K562 (cell line): Measurements from ENCODE around the gene NDUFA5. TPM values are rescaled to one million over a fixed set of nuclear protein-coding genes. Genes with fewer than 3 reads are reported as not detected.

Source experiments
- CEBPB ChIP-seq: fragments of 450-650 bp; IDR thresholded peaks from 2 replicates; pipeline ENCODE4 v1.6.1; 2016; ENCODE audit warnings: missing genetic modification characterization, missing compliant biosample characterization
- CHD1 ChIP-seq: fragments of 200-600 bp; sonication (generic); IDR thresholded peaks from one replicate; pipeline ENCODE4 v1.6.1; 2012; ENCODE audit warnings: mild to moderate bottlenecking, moderate library complexity, low read length, inconsistent platforms
- E2F1 ChIP-seq: sonication (generic); formaldehyde crosslinking; IDR thresholded peaks from 2 replicates; pipeline ENCODE4 v1.8.1; 2023; ENCODE audit warnings: mild to moderate bottlenecking, missing genetic modification reagents, moderate library complexity
- KLF6 ChIP-seq: fragments of 250-450 bp; sonication (Bioruptor Pico); IDR thresholded peaks from 2 replicates; pipeline ENCODE4 v1.4.0; 2020; ENCODE audit warnings: mild to moderate bottlenecking, moderate library complexity, borderline replicate concordance
- MTA3 ChIP-seq: fragments of 450-650 bp; formaldehyde crosslinking; IDR thresholded peaks from 2 replicates; pipeline ENCODE4 v1.6.1; 2017; ENCODE audit warnings: mild to moderate bottlenecking, borderline replicate concordance
- PHF21A ChIP-seq: fragments of 450-650 bp; IDR thresholded peaks from 2 replicates; pipeline ENCODE4 v1.6.1; 2017; ENCODE audit warnings: low read depth, borderline replicate concordance
- RAD51 ChIP-seq: fragments of 450-650 bp; IDR thresholded peaks from 2 replicates; pipeline ENCODE4 v1.7.1; 2016; ENCODE audit warnings: low read depth, mild to moderate bottlenecking, borderline replicate concordance
- ZNF436 ChIP-seq: fragments of 250-450, 450-650 bp; sonication (Bioruptor Pico); formaldehyde crosslinking; IDR thresholded peaks from 2 replicates; pipeline ENCODE4 v1.7.0; 2020; ENCODE audit warnings: mild to moderate bottlenecking
- polyA plus RNA-seq, 8 experiments: library from polyadenylated mRNA; depleted of rRNA in 4 of 8; stranded (reverse) in 5 of 8; unstranded in 3 of 8; fragments of >200 nt; fragmentation: Nextera tagmentation in 2 of 8; fragmentation: Illumina TruSeq in 1 of 8; extraction: Ambion mirVana in 2 of 8; extraction: Trizol in 1 of 8; gene quantifications; 2 replicates each; pipeline versions ENCODE4 v1.2.1 to v1.2.3, GENCODE V29; 2011 to 2014; ENCODE audit warnings: inconsistent platforms in 1 of 8, missing spikeins in 1 of 8
- total RNA-seq, 7 experiments: library from RNA; depleted of rRNA in 6 of 7; stranded (reverse); fragments of >200 nt in 6 of 7; fragmentation: Illumina TruSeq in 2 of 7; extraction: Trizol in 2 of 7; gene quantifications; 2 replicates each; pipeline versions ENCODE4 v1.2.1 to v1.2.3, GENCODE V29; 2011 to 2021; ENCODE audit warnings: low replicate concordance in 1 of 7
- TF ChIP-seq, protein P1 (sequence below): IDR thresholded peaks from 2 replicates; pipeline ENCODE4 v1.6.1; 2011; ENCODE audit warnings: borderline replicate concordance, low read depth, mild to moderate bottlenecking, moderate library complexity, low read length; ENCODE audit not compliant: insufficient read depth, poor library complexity, severe bottlenecking
- TF ChIP-seq, protein P2 (sequence below): fragments of 450-650 bp; formaldehyde crosslinking; IDR thresholded peaks from 2 replicates; pipeline ENCODE4 v1.4.0; 2020; ENCODE audit warnings: mild to moderate bottlenecking, moderate library complexity
- TF ChIP-seq, protein P3 (sequence below): sonication (generic); formaldehyde crosslinking; IDR thresholded peaks from 2 replicates; pipeline ENCODE4 v1.8.1; 2023; ENCODE audit warnings: mild to moderate bottlenecking, missing genetic modification reagents

Gene NDUFA5
- total and polyA plus RNA-seq, 9 of the 15 experiments (the other 6 are each of a cell fraction or from before 2014, with no cell fraction given): 155 to 677 (median 269) TPM

DNA sequence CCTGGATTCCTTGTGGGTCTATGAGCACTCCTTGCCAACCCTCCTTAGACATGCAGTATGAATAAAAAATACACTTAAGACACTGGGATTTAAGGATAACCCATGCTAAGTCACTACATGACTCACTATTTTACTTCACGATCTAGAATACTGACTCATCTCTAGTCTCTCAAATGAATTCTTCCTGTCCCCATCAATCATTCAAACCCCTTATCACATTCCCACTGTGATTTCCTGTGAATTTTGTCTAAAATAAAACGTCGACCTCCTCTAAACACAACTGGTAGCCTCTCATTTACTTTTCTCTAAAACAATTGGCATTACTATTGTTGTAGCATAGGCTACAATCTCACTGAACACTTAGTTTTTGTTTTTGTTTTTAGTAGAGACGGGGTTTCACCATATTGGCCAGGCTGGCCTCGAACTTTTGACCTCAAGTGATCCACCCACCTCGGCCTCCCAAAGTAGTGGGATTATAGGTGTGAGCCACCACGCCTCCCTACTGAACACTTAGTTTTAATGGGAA, 19.4 kb downstream of the NDUFA5 start (continued):
- TF ChIP-seq, protein P1, sequence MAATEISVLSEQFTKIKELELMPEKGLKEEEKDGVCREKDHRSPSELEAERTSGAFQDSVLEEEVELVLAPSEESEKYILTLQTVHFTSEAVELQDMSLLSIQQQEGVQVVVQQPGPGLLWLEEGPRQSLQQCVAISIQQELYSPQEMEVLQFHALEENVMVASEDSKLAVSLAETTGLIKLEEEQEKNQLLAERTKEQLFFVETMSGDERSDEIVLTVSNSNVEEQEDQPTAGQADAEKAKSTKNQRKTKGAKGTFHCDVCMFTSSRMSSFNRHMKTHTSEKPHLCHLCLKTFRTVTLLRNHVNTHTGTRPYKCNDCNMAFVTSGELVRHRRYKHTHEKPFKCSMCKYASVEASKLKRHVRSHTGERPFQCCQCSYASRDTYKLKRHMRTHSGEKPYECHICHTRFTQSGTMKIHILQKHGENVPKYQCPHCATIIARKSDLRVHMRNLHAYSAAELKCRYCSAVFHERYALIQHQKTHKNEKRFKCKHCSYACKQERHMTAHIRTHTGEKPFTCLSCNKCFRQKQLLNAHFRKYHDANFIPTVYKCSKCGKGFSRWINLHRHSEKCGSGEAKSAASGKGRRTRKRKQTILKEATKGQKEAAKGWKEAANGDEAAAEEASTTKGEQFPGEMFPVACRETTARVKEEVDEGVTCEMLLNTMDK: no peak
- TF ChIP-seq ZNF436 (CRISPR knock-in tag) (no peak), CEBPB (0 out of 2 replicates have a peak, but pooled peaks have one; percentile 40), KLF6 (CRISPR knock-in tag) (no peak), MTA3 (0 out of 2 replicates have a peak, but pooled peaks have one; percentile 46), E2F1 (no peak), PHF21A (peak; percentile 96; the same call in 1 of the 2 replicates), CHD1 (no peak), RAD51 (no peak; the same call in 1 of the 2 replicates)
- TF ChIP-seq, protein P2, sequence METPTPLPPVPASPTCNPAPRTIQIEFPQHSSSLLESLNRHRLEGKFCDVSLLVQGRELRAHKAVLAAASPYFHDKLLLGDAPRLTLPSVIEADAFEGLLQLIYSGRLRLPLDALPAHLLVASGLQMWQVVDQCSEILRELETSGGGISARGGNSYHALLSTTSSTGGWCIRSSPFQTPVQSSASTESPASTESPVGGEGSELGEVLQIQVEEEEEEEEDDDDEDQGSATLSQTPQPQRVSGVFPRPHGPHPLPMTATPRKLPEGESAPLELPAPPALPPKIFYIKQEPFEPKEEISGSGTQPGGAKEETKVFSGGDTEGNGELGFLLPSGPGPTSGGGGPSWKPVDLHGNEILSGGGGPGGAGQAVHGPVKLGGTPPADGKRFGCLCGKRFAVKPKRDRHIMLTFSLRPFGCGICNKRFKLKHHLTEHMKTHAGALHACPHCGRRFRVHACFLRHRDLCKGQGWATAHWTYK (CRISPR knock-in tag): no peak
- TF ChIP-seq, protein P3, sequence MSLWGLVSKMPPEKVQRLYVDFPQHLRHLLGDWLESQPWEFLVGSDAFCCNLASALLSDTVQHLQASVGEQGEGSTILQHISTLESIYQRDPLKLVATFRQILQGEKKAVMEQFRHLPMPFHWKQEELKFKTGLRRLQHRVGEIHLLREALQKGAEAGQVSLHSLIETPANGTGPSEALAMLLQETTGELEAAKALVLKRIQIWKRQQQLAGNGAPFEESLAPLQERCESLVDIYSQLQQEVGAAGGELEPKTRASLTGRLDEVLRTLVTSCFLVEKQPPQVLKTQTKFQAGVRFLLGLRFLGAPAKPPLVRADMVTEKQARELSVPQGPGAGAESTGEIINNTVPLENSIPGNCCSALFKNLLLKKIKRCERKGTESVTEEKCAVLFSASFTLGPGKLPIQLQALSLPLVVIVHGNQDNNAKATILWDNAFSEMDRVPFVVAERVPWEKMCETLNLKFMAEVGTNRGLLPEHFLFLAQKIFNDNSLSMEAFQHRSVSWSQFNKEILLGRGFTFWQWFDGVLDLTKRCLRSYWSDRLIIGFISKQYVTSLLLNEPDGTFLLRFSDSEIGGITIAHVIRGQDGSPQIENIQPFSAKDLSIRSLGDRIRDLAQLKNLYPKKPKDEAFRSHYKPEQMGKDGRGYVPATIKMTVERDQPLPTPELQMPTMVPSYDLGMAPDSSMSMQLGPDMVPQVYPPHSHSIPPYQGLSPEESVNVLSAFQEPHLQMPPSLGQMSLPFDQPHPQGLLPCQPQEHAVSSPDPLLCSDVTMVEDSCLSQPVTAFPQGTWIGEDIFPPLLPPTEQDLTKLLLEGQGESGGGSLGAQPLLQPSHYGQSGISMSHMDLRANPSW (CRISPR knock-in tag): no peak
